DND-41 (cell line): ENCODE results near the gene KIF4A.
"Not testable (repeated sequence)": the region's sequence is repeated elsewhere in the genome, so short reads cannot be mapped to it uniquely, and the experiment has no call there.

Source experiments
- ATAC-seq: fragments of 200-7000 bp; cut with Tn5 transposase; 3 replicates; pipeline ENCODE4 v1.9.1; 2021; ENCODE audit warnings: low read depth; ENCODE audit not compliant: insufficient read depth
- DNase-seq: peaks from one replicate; pipeline ENCODE4 v3.0.0-alpha.2; 2020
- H2AFZ ChIP-seq: 2 replicates; pipeline ENCODE4 v1.6.0; 2012; ENCODE audit warnings: low read depth, low read length
- H3K27ac ChIP-seq: 2 replicates; pipeline ENCODE4 v1.5.1; 2012; ENCODE audit warnings: low read length, inconsistent platforms
- H3K27me3 ChIP-seq: fragments of 200-600 bp; sonication (generic); 2 replicates; pipeline ENCODE4 v1.6.0; 2012; ENCODE audit warnings: low read length, mild to moderate bottlenecking, inconsistent platforms; ENCODE audit not compliant: insufficient read depth, poor library complexity
- H3K36me3 ChIP-seq: 2 replicates; pipeline ENCODE4 v1.5.1; 2012; ENCODE audit warnings: low read length, inconsistent platforms; ENCODE audit not compliant: insufficient read depth
- H3K4me1 ChIP-seq: 2 replicates; pipeline ENCODE4 v1.5.1; 2012; ENCODE audit warnings: mild to moderate bottlenecking, low read length; ENCODE audit not compliant: insufficient read depth
- H3K4me2 ChIP-seq: 2 replicates; pipeline ENCODE4 v1.6.0; 2012; ENCODE audit warnings: mild to moderate bottlenecking, moderate library complexity, low read length, inconsistent platforms; ENCODE audit not compliant: insufficient read depth
- H3K4me3 ChIP-seq, 2 experiments: fragments of 200-600 bp in 1 of 2; shearing (Covaris generic) in 1 of 2; 2 replicates each; pipeline ENCODE4 v1.5.1; 2012 to 2016; ENCODE audit warnings: inconsistent platforms in 2 of 2, low read length in 2 of 2, mild to moderate bottlenecking in 2 of 2, low read depth in 1 of 2, moderate library complexity in 1 of 2
- H3K79me2 ChIP-seq: 2 replicates; pipeline ENCODE4 v1.6.0; 2012; ENCODE audit warnings: low read length, inconsistent platforms; ENCODE audit not compliant: insufficient read depth
- H3K9ac ChIP-seq: 2 replicates; pipeline ENCODE4 v1.6.0; 2012; ENCODE audit warnings: low read depth, mild to moderate bottlenecking, inconsistent platforms, low read length, moderate library complexity
- H3K9me3 ChIP-seq: 2 replicates; pipeline ENCODE4 v1.5.1; 2012; ENCODE audit warnings: low read length, moderate library complexity, mild to moderate bottlenecking, inconsistent platforms; ENCODE audit not compliant: insufficient read depth, severe bottlenecking
- H4K20me1 ChIP-seq: 2 replicates; pipeline ENCODE4 v1.6.0; 2012; ENCODE audit warnings: low read length; ENCODE audit not compliant: insufficient read depth
- CTCF ChIP-seq: IDR thresholded peaks from 2 replicates; pipeline ENCODE4 v1.5.1; 2012; ENCODE audit warnings: borderline replicate concordance, low read length, moderate library complexity, mild to moderate bottlenecking; ENCODE audit not compliant: poor library complexity, severe bottlenecking; ENCODE audit errors: extremely low read depth
- EZH2 ChIP-seq: IDR thresholded peaks from 3 replicates; pipeline ENCODE4 v1.6.1; 2012; ENCODE audit warnings: borderline replicate concordance, low read depth, mild to moderate bottlenecking, moderate library complexity, low read length, inconsistent platforms; ENCODE audit not compliant: severe bottlenecking

KIF4A gene

GRCh38 chrX:70360366-70360765 is 70.5 kb downstream of the KIF4A start:
- ATAC-seq (no peak), DNase-seq (no peak)
- Histone ChIP-seq H3K4me2 (no peak overlapping the region), H3K9ac (no peak overlapping the region), H3K79me2 (no peaks in the 10 kb centered on the region), H3K9me3 (no peaks in the 10 kb centered on the region), H3K4me3 (no peak overlapping the region), H3K4me1 (no peaks in the 10 kb centered on the region), H2AFZ (no peak overlapping the region), H3K36me3 (peaks cover 45% of the 10 kb centered on the region), H3K27ac (no peak overlapping the region), H3K27me3 (no peaks in the 10 kb centered on the region), H4K20me1 (no peaks in the 10 kb centered on the region)
- TF ChIP-seq EZH2: no peak

DNA sequence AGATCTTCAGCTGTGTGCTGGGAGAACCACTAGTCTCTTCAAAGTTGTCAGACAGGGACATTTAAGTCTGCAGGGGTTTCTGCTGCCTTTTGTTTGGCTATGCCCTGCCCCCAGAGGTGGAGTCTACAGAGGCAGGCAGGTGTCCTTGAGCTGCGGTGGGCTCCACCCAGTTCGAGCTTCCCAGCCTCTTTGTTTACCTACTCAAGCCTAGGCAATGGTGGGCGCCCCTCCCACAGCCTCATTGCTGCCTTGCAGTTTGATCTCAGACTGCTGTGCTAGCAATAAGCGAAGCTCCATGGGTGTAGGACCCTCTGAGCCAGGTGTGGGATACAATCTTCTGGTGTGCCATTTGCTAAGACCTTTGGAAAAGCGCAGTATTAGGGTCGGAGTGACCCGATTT is 78.8 kb downstream of the KIF4A start:
- DNase-seq, ATAC-seq, H3K9ac ChIP-seq, H3K9me3 ChIP-seq, H2AFZ ChIP-seq, H3K4me2 ChIP-seq, H3K79me2 ChIP-seq, H3K27me3 ChIP-seq, H3K4me1 ChIP-seq, H3K27ac ChIP-seq, H4K20me1 ChIP-seq, H3K4me3 ChIP-seq: not testable (repeated sequence)
- peaks cover 22% of the 10 kb centered on the region for H3K36me3 ChIP-seq

- Histone ChIP-seq H3K4me2 (no peak overlapping the region), H4K20me1 (no peaks in the 10 kb centered on the region), H3K79me2 (no peaks in the 10 kb centered on the region), H3K36me3 (peaks cover 39% of the 10 kb centered on the region), H2AFZ (no peak overlapping the region), H3K9me3 (no peaks in the 10 kb centered on the region), H3K4me3 (no peak overlapping the region), H3K9ac (no peak overlapping the region), H3K27ac (no peak overlapping the region), H3K4me1 (no peaks in the 10 kb centered on the region), H3K27me3 (no peaks in the 10 kb centered on the region)
- ATAC-seq (no peak), DNase-seq (no peak)
- TF ChIP-seq EZH2 (no peak), CTCF (no peak)
Observed at GRCh38 chrX:70386235-70386634, 96.3 kb downstream of the KIF4A start.

GRCh38 chrX:70398899-70399298 is 109.0 kb downstream of the KIF4A start:
- Histone ChIP-seq H3K4me1 (no peaks in the 10 kb centered on the region), H3K9me3 (no peaks in the 10 kb centered on the region), H4K20me1 (no peaks in the 10 kb centered on the region), H3K4me3 (no peak overlapping the region), H3K36me3 (peaks cover 56% of the 10 kb centered on the region), H3K27ac (no peak overlapping the region), H3K4me2 (no peak overlapping the region), H3K27me3 (no peaks in the 10 kb centered on the region), H2AFZ (no peak overlapping the region), H3K79me2 (no peaks in the 10 kb centered on the region), H3K9ac (no peak overlapping the region)
- ATAC-seq (no peak), DNase-seq (no peak)
- TF ChIP-seq CTCF (no peak), EZH2 (no peak)

DNA sequence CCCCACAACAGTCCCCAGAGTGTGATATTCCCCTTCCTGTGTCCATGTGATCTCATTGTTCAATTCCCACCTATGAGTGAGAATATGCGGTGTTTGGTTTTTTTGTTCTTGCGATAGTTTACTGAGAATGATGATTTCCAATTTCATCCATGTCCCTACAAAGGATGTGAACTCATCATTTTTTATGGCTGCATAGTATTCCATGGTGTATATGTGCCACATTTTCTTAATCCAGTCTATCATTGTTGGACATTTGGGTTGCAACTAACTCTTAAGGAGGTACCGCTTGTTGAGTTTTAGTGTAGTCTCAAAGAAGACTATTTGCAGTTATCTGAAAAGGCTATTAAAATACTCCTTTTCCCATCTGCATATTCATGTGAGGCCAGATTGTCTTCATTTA is 110.3 kb downstream of the KIF4A start:
- not testable (repeated sequence) for DNase-seq, H4K20me1 ChIP-seq, ATAC-seq, H3K27me3 ChIP-seq, H3K9ac ChIP-seq, H3K4me3 ChIP-seq, H3K9me3 ChIP-seq, H3K4me1 ChIP-seq, H3K79me2 ChIP-seq, H3K4me2 ChIP-seq, H3K27ac ChIP-seq, H2AFZ ChIP-seq
- H3K36me3 ChIP-seq: peaks cover 62% of the 10 kb centered on the region
